Endothelial cell of umbilical vein (primary cell): ENCODE measurements around the gene MOB2. TPM values are rescaled to one million over a fixed set of nuclear protein-coding genes. Genes with fewer than 3 reads are reported as not detected.

Experiments used
- BruUV-seq: library from RNA; stranded (reverse); fragments of 400-500 nt; replicated peaks from 2 replicates; lab custom pipeline; 2021; lab: Mats Ljungman, UMichigan
- CTCF ChIA-PET: fragments of 300-600, 350-600 bp; sonication (Branson Sonifier 250); formaldehyde crosslinking; loops from one replicate; lab custom pipeline; 2021; ENCODE audit warnings: antibody characterized with exemption, inconsistent platforms; lab: Charles Lee
- POLR2A ChIA-PET: fragments of 300-600, 350-600 bp; sonication (Branson Sonifier 250); formaldehyde crosslinking; loops from one replicate; lab custom pipeline; 2021; ENCODE audit warnings: antibody characterized with exemption, inconsistent platforms; lab: Charles Lee
- DNase-seq: peaks from one replicate; pipeline ENCODE4 v3.0.0-alpha.2; 2011; ENCODE audit warnings: low read depth, low spot score
- FAIRE-seq: peaks from 2 replicates; lab custom pipeline; 2011; peaks lifted over from hg19 to GRCh38; lab: Jason Lieb, UNC
- H2AFZ ChIP-seq: 2 replicates; pipeline ENCODE4 v1.6.0; 2012; ENCODE audit warnings: low read depth, low read length, control low read depth, inconsistent platforms
- H3K27ac ChIP-seq: 2 replicates; pipeline ENCODE4 v1.5.1; 2011; ENCODE audit warnings: low read depth, mild to moderate bottlenecking, control low read depth, low read length, moderate library complexity; ENCODE audit not compliant: insufficient read depth
- H3K27me3 ChIP-seq, 2 experiments: 2 replicates each; pipeline versions ENCODE4 v1.6.0 to v1.6.1; 2011; ENCODE audit warnings: low read length in 2 of 2, mixed read lengths in 1 of 2; ENCODE audit not compliant: control insufficient read depth in 2 of 2, insufficient read depth in 2 of 2
- H3K36me3 ChIP-seq, 2 experiments: 2 replicates in 1 of 2; 3 replicates in 1 of 2; pipeline ENCODE4 v1.5.1; 2011; ENCODE audit warnings: low read length in 2 of 2, mild to moderate bottlenecking in 1 of 2, moderate library complexity in 1 of 2; ENCODE audit not compliant: control insufficient read depth in 2 of 2, insufficient read depth in 2 of 2; ENCODE audit errors: extremely low read depth in 1 of 2
- H3K4me1 ChIP-seq: 3 replicates; pipeline ENCODE4 v1.5.1; 2011; ENCODE audit warnings: mild to moderate bottlenecking, low read length; ENCODE audit not compliant: control insufficient read depth, insufficient read depth; ENCODE audit errors: extremely low read depth
- H3K4me2 ChIP-seq: 2 replicates; pipeline ENCODE4 v1.6.1; 2011; ENCODE audit warnings: low read length, control low read depth, mixed read lengths; ENCODE audit not compliant: insufficient read depth
- H3K4me3 ChIP-seq, 3 experiments: fragments of 200-600 bp in 1 of 3; sonication (generic), shearing (Covaris generic) in 1 of 3; replicated peaks in 1 of 3; 2 replicates each; pipeline ENCODE4 v1.5.1; 2011 to 2016; ENCODE audit warnings: control low read depth in 3 of 3, low read length in 3 of 3, mild to moderate bottlenecking in 2 of 3, inconsistent platforms in 1 of 3, low read depth in 1 of 3, moderate library complexity in 1 of 3; ENCODE audit not compliant: insufficient read depth in 1 of 3
- H3K79me2 ChIP-seq: 2 replicates; pipeline ENCODE4 v1.6.0; 2012; ENCODE audit warnings: low read length, inconsistent platforms; ENCODE audit not compliant: control insufficient read depth, insufficient read depth
- H3K9ac ChIP-seq: replicated peaks from 2 replicates; pipeline ENCODE3; 2011; ENCODE audit warnings: low read length, control low read depth; ENCODE audit not compliant: insufficient read depth; ENCODE audit errors: extremely low read depth
- H3K9me1 ChIP-seq: replicated peaks from 3 replicates; pipeline ENCODE4 v1.6.0; 2011; ENCODE audit warnings: mild to moderate bottlenecking, low read length; ENCODE audit not compliant: control insufficient read depth, insufficient read depth; ENCODE audit errors: extremely low read depth
- H3K9me3 ChIP-seq: replicated peaks from 2 replicates; pipeline ENCODE4 v1.5.1; 2012; ENCODE audit warnings: low read length, inconsistent platforms; ENCODE audit not compliant: control insufficient read depth, insufficient read depth
- H4K20me1 ChIP-seq: replicated peaks from 2 replicates; pipeline ENCODE3; 2011; ENCODE audit warnings: mild to moderate bottlenecking, low read length; ENCODE audit not compliant: control insufficient read depth, insufficient read depth; ENCODE audit errors: extremely low read depth
- CTCF ChIP-seq, 2 donors: IDR thresholded peaks; 1 replicate in 1 of 2; 2 replicates in 1 of 2; pipeline ENCODE4 v1.5.1; 2011; ENCODE audit warnings: low read length in 2 of 2, mild to moderate bottlenecking in 2 of 2, moderate library complexity in 2 of 2, control low read depth in 1 of 2, inconsistent platforms in 1 of 2, low read depth in 1 of 2; ENCODE audit not compliant: insufficient read depth in 1 of 2; ENCODE audit errors: extremely low read depth in 1 of 2
- EZH2 ChIP-seq: IDR thresholded peaks from 2 replicates; pipeline ENCODE4 v1.6.1; 2012; ENCODE audit warnings: borderline replicate concordance, low read depth, mild to moderate bottlenecking, moderate library complexity, low read length, inconsistent platforms; ENCODE audit not compliant: severe bottlenecking
- MAX ChIP-seq: IDR thresholded peaks from 2 replicates; pipeline ENCODE4 v1.6.1; 2011; ENCODE audit not compliant: insufficient read depth, insufficient read length
- dilution Hi-C: fragments of 300-500 bp; cut with MboI; formaldehyde crosslinking; loops from one replicate; pipeline ENCODE4 v1.15.0; 2019; ENCODE audit warnings: low sequenced_read_pairs; ENCODE audit not compliant: extremely low pct_ligation_motif_present
- intact Hi-C: fragments of 100-400 bp; cut with micrococcal nuclease; formaldehyde crosslinking; loops from one replicate; pipeline ENCODE4 v1.10.0; 2022
- polyA plus RNA-seq, 4 experiments: library from polyadenylated mRNA; depleted of rRNA in 3 of 4; stranded (reverse) in 3 of 4; unstranded in 1 of 4; fragments of >200 nt; gene quantifications; 2 replicates each; pipeline versions ENCODE4 v1.2.1 to v1.2.3, GENCODE V29; 2011 to 2012; ENCODE audit warnings: missing spikeins in 1 of 4
- total RNA-seq: library from RNA; stranded (reverse); gene quantifications from 2 replicates; pipeline ENCODE4 v1.2.3, GENCODE V29; 2021

MOB2 gene
- total and polyA plus RNA-seq, 2 donors (not counting 3 experiments of a cell fraction or from before 2014, with no cell fraction given), result 38.2 to 50.6 TPM

GRCh38 chr11:1456176-1456575 lies 30.4 kb downstream of the MOB2 start:
- no peak overlapping the region for H2AFZ ChIP-seq
- no peaks in the 10 kb centered on the region for H3K79me2 ChIP-seq
- no peaks in the 10 kb centered on the region for H3K4me1 ChIP-seq
- no peak overlapping the region for H3K9ac ChIP-seq
- H3K27ac ChIP-seq, result no peak overlapping the region
- no peaks in the 10 kb centered on the region for H3K9me1 ChIP-seq
- BruUV-seq, result no TSS peak
- intact Hi-C loops (no loop called here), dilution Hi-C loops (no loop called here)
- H3K4me2 ChIP-seq, result no peak overlapping the region
- no peak overlapping the region for H3K4me3 ChIP-seq
- no peaks in the 10 kb centered on the region for H4K20me1 ChIP-seq
- H3K9me3 ChIP-seq, result no peaks in the 10 kb centered on the region
- POLR2A ChIA-PET, result no interaction called here
- H3K27me3 ChIP-seq, result no peaks in the 10 kb centered on the region
- H3K36me3 ChIP-seq, result no peaks in the 10 kb centered on the region
- no peak for TF ChIP-seq EZH2
- FAIRE-seq (no peak), DNase-seq (no peak)
- CTCF ChIA-PET, result no interaction called here

- no peak overlapping the region for H2AFZ ChIP-seq
- no peaks in the 10 kb centered on the region for H3K79me2 ChIP-seq
- FAIRE-seq (no peak), DNase-seq (no peak)
- H4K20me1 ChIP-seq, result no peaks in the 10 kb centered on the region
- no peak overlapping the region for H3K27ac ChIP-seq
- no peaks in the 10 kb centered on the region for H3K9me1 ChIP-seq
- H3K9me3 ChIP-seq, result no peaks in the 10 kb centered on the region
- H3K4me3 ChIP-seq, result no peak overlapping the region
- CTCF ChIA-PET, result no interaction called here
- H3K9ac ChIP-seq, result no peak overlapping the region
- BruUV-seq, result no TSS peak
- dilution Hi-C loops, result no loop called here
- no peak for TF ChIP-seq EZH2
- TF ChIP-seq MAX, result no peak
- TF ChIP-seq CTCF (IDR thresholded peaks at IDR 0.05; ENCODE audit: extremely low read depth in 1 of 2, insufficient read depth in 1 of 2, low read depth in 1 of 2, low read length in 2 of 2), result no peak
- H3K4me1 ChIP-seq, result no peaks in the 10 kb centered on the region
- POLR2A ChIA-PET, result no interaction called here
- H3K36me3 ChIP-seq, result no peaks in the 10 kb centered on the region
- no peak overlapping the region for H3K4me2 ChIP-seq
- intact Hi-C loops, result no loop called here
- H3K27me3 ChIP-seq, result no peaks in the 10 kb centered on the region
These were observed 30.9 kb downstream of the MOB2 start for GRCh38 chr11:1455763-1456060.
